Coronary artery (tissue), 2 donors: ENCODE results near the gene GOLGA1.

Experiments
- DNase-seq: peaks from one replicate; pipeline ENCODE4 v3.0.0-alpha.2; 2017; ENCODE audit warnings: low spot score
- H3K27ac ChIP-seq, 2 donors: fragments of 200-600 bp; sonication (generic); one replicate each; pipeline ENCODE4 v1.5.1; 2016 to 2019
- H3K4me3 ChIP-seq: fragments of 200-600 bp; sonication (generic); 2 replicates; pipeline ENCODE4 v1.5.1; 2016; ENCODE audit warnings: mild to moderate bottlenecking, moderate library complexity
- CTCF ChIP-seq: fragments of 200-600 bp; sonication (generic); IDR thresholded peaks from one replicate; pipeline ENCODE4 v1.5.1; 2019; ENCODE audit warnings: antibody characterized with exemption

The GOLGA1 gene

DNA sequence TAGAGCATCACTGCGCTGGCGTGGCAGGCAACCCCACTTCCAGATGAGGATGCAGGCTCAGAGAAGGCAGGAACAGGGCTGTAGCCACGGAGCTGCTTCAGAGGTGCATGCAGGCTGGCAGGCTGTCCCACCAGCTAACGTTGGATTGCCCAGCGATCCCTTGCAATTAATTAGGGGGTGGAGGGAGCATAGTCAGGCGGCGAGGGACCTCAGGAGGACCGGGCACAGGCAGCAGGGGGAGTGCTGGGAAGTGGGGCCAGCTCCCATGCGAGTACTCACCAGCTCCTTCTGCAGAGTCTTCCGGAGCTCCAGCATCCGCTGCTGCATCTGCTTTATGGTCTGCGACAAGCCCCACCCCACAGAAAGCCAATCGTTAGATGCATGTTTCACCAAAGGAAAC is 58.7 kb downstream of the GOLGA1 start:
- no peak for TF ChIP-seq CTCF
- DNase-seq = no peak

GRCh38 chr9:124881138-124881743 is 59.6 kb downstream of the GOLGA1 start:
- Histone ChIP-seq H3K27ac (no peak overlapping the region), H3K4me3 (no peak overlapping the region)
- no peak for DNase-seq
- TF ChIP-seq CTCF = no peak

More for the DNA sequence above, 58.7 kb downstream of the GOLGA1 start:
- Histone ChIP-seq H3K4me3 (no peak overlapping the region), H3K27ac (no peak overlapping the region)

- DNase-seq = no peak
- Histone ChIP-seq H3K4me3 (no peak overlapping the region), H3K27ac (no peak overlapping the region)
- TF ChIP-seq CTCF = no peak
Measured at GRCh38 chr9:124880501-124880900, 60.4 kb downstream of the GOLGA1 start.

GRCh38 chr9:124879226-124879625 is 61.7 kb downstream of the GOLGA1 start:
- no peak for TF ChIP-seq CTCF
- Histone ChIP-seq H3K27ac (no peak overlapping the region), H3K4me3 (no peak overlapping the region)
- no peak for DNase-seq

- Histone ChIP-seq H3K4me3 (no peak overlapping the region), H3K27ac (no peak overlapping the region)
- DNase-seq = no peak
- no peak for TF ChIP-seq CTCF
Measured at GRCh38 chr9:124878518-124878917, 62.4 kb downstream of the GOLGA1 start.

GRCh38 chr9:124878021-124878420 is 62.9 kb downstream of the GOLGA1 start:
- H3K4me3 ChIP-seq = no peak overlapping the region
- DNase-seq = no peak
- no peak overlapping the region for H3K27ac ChIP-seq
- TF ChIP-seq CTCF = no peak

GRCh38 chr9:124877021-124877782 is 63.7 kb downstream of the GOLGA1 start:
- H3K4me3 ChIP-seq = no peak overlapping the region
- no peak for TF ChIP-seq CTCF
- DNase-seq = no peak
- H3K27ac ChIP-seq = no peak overlapping the region
